Occipital lobe (tissue), 2 donors: ENCODE results near the gene FAM53A. TPM values are rescaled to one million over a fixed set of nuclear protein-coding genes. Genes with fewer than 3 reads are reported as not detected.
"Not testable (repeated sequence)": the region's sequence is repeated elsewhere in the genome, so short reads cannot be mapped to it uniquely, and the experiment has no call there.

Source experiments
- DNase-seq: peaks from one replicate; lab custom pipeline; 2025; lab: John Stamatoyannopoulos, UW
- total RNA-seq: library from RNA; depleted of rRNA; stranded (reverse); fragments of >200 nt; gene quantifications from one replicate; pipeline ENCODE4 v1.2.3, GENCODE V29; 2014

FAM53A gene
- total RNA-seq, 1 donor from 2014 or later = 0.78 TPM

DNA sequence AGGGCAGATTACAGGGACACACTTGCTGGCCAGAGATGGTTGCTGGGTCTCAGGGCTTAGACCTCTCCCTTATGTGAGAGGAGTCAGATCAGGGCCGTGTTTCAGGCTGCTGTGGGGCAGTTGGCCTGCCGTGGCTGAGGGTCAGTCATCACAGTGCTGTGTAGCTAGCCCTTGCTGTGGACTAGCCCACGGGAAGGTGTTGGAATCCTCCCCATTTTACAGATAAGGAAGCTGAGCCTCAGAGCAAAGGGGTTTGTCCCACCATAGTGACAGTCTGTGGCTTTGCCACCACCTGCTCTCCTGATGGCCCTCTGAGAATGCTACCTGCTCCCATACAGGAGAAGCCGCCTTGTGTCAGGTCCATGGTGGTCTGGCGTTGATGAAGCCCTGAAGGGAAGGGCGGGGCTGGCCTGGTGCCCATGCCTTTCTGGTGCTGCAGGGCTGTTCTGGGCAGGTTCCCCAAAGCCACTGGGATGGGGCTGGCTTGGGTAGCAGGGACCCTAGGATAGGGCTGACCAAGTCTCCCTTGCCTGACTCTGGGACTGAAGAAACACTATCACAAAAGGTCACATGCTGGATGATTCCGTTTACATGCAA, 2.4 kb upstream of the FAM53A start:
- DNase-seq = no peak

DNA sequence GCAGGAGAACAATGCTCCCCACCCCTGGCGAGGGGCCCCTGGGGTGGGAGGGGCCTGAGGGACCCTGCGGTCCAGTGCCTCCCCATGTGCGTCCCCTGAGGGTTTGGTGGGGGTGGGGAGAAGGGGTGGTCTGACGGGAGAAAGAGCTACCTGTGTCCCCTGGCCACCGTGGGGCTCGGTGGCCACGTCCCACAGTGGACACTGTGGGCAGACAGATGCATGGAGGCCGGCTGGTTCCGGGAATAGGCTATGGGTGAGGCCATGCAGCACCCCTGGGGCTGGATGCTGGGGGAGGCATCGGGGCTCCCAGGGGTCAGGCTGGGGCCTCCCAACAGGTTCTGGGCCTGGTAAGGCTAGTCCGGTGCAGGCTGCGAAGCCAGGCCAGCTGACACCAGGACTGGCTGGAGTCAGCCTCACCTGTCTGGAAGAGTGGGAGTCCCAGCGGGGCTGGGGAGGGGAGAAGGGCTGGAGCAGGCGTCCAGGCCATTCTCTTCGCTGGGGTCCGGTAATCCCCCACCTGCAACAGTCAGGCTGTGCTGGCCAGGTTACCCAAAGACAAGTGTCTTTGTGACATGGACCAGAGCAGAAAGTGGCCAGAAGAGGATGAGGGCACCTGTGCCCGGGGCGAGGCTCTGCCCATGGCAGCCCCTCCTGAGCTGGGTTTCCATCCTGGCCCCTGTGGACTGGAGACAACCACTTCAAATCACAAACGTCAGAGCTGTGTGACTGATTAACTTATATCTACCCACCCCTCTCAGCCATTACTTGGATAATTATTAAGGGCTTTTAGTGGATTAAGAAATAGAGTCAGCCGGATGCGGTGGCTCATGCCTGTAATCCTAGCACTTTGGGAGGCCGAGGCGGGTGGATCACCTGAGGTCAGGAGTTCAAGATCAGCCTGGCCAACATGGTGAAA, 1.4 kb upstream of the FAM53A start:
- DNase-seq = no peak

DNA sequence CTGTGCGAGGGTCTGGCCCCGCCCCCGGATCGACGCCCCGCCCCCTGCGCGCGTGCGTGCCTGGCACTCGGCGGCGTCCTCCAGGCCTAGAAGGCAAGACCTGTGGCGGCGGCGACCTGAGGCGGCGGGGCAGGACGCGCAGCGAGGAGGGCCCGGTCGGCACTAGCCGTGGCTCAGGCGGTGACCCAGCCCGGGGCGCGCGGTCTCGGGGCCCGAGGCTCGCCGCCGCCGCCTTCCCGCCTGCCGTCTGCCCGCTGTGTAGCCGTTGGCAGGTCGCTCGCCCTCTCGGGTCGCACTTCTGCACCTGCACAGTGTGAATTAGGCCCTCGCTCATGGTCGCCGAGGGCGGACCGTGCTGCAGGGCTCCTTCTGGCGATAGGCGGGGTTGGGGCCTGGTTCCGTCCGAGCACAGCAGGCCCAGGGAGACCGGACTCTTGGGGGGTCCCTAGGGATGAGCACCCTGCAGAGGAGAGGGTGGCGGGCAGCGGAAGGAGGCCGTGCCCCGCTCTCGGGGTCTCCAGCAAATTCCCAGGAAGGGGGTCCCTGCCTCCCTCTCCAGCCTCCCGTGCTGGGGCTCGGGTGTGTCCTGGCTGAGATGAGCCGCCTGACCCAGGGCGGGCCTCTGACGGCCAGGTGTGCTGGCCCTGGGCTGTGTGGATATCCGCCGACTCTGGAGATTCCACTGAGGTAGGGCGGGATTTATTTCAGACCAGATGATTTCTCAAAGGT, 557 bp upstream of the FAM53A start:
- no peak for DNase-seq

DNA sequence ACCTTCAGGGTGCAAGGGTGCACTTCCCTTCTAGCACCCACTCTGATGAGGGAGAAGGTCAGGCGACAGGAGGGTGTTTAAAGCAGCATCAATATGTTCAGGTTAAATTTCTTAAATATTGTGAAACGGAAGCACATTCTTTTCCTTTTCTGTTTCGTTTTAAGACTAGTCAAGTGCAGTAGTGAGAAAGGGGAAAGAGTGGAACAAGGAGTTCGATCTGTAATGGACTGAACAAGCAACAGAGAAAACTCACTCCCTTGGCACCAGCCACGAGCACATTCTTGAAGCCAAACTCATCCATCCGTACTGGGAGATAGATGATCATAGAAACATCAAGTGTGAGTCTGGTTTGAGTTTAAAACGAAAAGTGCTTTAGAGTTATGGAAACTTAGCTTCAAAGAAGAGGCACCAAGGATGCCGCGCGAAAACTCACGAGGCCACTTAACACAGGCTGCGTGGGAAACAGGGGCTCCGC, 815 bp downstream of the FAM53A start:
- no peak for DNase-seq

DNA sequence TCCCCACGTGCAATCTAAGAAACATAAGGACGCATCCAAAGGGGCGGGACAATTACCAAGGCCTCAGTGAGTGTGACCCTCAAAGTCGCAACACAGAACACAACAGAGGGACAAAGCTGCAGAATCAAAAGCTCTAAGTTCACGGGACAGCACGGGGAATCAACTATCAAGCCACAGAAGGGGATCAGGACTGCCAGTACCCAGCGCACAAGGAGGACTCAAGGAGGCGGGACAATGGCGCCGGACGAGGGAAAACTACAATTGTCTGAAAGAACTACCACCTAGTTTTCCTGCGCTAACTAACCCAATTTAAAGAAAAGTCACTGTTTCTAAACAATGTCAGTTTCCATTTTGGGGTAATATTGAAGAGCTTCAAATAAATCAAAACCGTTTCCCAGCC, 1.3 kb downstream of the FAM53A start:
- DNase-seq = no peak

DNA sequence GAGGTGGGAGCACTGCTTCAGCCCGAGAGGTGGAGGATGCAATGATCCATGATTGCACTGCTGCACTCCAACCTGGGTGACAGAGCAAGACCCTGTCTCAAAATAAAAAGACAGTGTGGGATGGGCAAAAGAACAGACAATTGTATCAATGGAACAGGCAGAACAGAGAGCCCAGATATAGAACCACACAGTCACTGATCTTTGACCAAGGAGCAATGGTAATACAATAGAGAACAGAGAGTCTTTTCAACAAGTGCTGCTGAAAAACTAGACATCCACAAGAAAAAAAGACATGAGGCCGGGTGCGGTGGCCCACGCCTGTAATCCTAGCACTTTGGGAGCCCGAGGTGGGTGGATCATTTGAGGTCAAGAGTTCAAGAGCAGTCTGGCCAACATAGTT, 5.9 kb downstream of the FAM53A start:
- no peak for DNase-seq

DNA sequence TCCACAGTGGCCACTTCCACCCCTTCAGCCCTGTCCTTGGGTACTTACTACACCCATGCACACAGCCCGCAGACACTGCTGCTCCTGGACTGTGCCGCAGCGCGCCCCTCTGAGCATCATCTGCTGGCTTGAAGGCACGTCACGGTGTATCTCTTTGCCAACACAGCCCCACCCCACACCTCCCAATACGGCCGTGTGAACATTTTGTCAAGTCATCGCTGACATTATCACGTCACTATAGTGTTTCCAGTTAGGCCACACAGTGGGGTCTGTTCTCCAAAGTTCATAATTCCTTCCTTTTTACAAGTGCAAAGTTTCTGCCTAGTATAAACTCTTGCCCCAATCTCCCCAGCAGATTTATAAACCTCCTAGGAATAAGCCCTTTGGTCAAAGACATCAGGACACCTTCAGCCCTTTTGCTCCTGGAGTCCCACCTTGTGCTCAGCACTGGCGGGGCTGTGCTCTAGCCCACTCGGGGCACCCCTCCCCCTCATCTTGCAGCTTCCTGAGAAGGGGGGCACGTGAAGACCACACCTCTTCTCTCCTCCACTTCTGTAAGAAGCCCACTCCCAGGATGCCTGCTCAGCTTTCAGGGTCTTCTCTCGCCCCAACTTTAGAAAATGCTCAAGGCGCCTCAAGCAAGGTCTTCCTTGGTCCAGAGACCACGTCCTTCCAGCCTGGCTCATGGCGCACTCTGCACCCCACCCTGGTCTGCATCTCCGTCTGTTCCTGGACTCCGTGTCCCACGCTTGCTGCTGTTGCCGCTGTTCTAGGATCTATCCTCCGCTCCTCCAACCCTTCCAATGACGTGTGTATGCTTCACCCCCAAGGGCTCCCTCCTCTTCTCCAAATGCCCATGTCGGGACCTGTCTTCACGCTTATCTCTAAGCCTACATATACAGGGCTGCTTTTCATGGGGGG, 7.2 kb downstream of the FAM53A start:
- DNase-seq = no peak

DNA sequence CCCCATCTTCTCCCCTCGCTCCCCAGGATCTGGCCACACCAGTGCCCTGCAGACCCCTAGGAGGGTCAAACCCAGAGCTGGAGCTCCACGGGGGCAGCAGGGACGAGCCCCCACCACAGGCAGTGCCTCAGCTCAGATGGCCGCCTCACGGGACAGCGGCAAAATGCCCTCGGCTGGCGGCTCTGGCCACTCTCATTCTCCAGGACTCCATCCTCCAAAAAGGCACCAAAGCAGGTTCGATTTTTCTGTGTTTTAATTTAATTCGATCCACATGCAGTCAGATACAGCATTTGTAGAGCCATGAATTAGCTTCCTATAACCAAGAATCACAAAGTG, 8.3 kb downstream of the FAM53A start:
- DNase-seq = no peak

DNA sequence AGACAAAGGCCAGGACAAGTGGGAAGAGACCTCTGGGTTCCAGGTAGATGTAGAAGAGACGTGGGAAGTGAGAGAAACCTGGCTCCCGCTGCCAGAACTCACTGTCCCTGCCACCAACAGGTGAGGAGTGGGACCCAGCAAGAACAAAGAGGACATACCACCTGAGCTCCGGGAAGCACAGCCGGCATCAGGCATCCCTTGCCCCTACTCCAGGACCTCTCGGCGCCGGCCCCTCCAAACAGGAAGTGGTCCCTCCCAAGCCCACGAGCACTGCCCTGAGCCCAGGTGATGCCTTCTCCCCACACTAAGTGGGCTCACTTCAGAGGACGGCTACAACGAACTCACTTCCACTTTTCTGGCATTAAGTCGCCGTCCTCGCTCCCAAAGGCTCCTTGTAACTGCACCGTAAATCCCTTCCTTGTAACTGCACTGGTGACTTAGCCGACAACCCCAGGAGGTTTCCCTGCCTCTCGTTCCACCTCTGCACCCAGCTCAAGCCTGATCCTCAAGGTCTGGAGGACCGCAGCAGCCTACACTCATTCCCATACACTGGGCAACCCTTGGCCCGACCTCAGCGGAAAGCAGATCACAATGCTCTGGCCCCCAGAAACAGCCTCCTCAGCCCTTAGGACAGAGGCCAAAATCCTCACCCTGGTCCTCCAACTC, 8.8 kb downstream of the FAM53A start:
- DNase-seq = no peak

DNA sequence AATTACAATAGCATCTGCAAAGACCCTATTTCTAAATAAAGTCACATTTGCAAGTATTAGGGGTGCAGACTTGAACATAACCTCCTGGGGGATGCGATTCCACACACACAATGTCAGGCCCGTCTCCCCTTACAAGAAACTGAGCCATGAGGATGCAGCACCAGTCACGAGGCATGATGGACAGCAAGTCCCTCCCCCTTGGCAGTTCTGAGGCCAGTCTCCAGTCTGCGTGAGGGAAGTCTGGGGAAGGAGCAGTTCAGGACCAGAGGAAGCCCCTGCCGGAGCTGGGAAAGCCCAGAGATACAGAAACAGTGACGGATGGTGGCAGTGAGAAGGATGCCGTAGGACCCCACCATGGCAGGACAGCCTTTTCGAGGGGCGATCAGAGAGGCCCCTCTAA, 9.4 kb downstream of the FAM53A start:
- DNase-seq = no peak

DNA sequence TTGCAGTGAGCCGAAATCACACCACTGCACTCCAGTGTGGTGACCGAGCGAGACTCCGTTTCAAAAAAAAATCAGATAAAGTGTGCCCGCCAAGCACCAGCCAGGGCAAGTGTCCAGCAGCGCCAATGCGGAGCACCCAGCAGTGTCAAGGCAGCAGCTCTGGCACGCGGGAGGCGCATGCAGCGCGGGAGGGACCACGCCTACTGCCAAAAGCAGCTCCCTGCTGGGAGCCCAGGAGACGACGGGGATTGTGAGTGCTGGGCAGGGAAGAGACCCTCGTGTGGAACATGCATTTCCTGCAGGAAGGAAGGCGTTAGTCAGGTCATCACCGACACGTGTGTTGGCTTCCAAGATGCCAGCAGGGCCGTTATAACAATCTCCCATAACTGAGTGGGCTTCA, 10.4 kb downstream of the FAM53A start:
- DNase-seq = no peak

DNA sequence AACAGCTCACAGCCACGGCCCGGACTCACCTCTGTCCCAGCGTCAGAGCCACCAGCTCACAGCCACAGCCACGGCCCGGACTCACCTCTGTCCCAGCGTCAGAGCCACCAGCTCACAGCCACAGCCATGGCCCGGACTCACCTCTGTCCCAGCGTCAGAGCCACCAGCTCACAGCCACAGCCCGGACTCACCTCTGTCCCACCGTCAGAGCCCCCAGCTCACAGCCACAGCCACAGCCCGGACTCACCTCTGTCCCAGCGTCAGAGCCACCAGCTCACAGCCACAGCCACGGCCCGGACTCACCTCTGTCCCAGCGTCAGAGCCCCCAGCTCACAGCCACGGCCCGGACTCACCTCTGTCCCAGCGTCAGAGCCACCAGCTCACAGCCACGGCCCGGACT, 13.1 kb downstream of the FAM53A start:
- not testable (repeated sequence) for DNase-seq

DNA sequence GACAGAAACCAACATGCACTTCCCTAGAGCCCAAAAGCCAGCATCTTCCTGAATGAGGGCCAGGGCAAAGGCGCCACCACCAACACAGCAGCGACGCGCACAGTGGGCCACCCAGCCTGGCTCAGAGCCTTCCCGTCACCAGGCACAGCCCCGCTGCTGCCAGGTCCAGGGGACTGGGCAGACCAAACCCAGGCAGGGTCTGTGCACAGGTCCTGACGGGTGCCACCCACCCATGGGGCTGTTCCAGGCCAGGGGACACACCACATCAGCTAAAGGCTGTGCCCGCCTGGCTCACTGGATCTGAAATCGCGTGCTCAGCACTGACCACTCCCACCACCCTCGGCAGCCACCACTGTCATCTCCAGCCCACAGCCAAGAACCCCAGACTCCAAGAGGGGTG, 13.8 kb downstream of the FAM53A start:
- no peak for DNase-seq

DNA sequence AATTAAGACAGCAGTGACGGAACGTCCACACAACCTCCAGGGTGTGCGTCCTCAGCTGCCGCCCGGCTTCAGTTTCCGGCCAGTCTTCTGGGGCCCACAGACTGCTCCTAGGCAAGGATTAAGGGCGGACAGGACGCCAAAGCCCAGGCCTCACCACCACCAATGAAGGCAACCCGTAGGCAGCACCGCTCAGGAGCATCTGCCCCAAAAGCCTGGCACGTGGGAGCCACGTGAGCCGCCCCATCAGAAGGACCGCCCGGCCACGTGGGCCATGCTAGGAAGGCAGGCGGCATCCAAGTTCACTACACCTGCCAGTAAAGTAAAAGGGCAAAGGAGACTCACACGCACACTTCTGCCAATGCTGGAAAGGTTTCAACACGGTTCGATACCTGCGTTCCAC, 14.3 kb downstream of the FAM53A start:
- no peak for DNase-seq

DNA sequence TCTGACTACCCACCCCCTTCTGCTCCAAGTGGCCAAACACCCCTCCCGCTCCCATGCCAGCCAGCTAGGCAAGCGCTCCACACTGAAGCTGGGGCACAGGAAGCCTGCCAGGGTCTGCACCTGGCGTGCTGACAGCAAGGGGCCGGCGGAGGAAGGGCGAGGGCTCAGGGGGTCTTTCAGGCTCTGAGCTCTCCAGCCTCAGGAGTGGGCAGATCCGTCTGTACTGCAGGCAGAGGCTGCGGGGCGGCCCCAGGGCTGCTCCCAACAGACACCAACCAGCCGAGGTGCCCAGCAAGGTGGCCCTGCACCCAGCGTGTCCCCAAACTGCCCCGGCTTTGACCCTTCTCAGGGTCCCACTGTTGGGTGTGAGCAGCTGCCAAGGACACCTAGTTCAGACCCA, 14.8 kb downstream of the FAM53A start:
- no peak for DNase-seq

DNA sequence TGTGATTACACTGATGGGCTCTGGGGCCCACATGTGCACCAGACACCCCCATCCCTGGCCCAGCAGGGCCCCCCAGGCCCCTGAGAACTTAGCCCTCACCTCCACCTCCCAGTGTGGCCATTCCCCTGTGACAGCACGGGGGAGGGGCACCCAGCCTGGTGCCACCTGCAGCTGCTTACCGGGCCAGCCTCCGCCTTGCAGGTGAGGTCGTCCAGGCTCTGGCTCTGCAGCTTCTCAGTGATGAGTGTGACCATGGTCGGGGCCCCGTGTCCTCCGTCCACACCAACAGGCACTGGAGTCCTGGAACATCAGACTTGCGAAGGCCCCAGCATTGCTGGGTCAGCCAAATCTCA, 15.6 kb downstream of the FAM53A start:
- no peak for DNase-seq

DNA sequence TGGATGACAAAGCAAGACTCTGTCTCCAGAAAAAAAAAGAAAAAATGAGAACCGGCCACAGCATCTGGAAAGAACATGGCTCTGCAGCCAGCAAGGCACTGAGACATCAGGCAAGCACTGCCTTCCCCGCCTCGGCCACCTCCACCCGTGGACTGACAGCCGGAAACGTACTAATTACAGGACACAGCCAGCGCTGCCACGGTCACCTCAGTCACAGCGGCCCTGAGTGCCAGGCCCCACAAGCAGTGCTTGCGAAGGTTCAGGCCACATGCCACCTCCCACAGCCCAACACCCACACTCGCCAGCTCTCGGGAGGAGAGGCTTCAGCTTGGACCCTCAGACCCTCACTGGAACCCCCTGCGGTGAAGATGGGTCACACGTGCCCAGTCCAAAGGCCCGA, 16.8 kb downstream of the FAM53A start:
- no peak for DNase-seq

DNA sequence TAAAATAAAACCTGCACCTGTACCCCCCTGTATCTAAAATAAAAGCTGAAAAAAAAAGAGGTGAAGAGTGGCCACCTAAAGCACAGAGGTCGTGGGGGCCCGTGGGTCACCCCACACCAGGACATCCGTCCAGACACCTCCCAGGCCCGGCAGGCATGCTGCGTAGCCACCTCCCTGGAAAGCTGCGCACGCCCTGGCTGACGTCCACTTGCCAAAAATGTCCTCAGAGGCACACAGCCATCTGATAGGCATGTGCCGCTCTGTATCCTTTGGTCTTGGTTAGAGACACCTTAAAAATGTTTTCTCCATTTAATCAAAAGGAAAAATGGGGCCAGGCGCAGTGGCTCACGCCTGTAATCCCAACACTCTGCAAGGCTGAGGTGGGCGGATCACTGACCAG, 17.7 kb downstream of the FAM53A start:
- DNase-seq = no peak

DNA sequence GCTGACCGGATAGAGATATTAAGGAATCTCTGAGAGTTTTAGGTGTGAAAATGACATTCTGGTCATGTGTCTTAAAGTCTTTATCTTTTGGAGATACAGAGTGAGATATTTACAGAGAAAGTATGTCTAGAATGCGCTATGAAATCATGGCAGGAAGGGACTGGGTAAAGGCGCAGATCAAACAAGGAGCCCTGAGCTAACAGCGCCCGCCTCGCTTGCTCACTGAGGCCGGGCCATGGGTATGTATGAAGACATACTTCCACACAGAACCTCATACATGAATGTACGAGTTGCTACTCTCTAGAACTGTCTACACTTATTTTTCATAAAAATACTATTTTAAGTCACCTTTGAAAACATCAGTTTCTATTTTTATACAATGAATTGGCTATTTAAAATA, 20.0 kb downstream of the FAM53A start:
- DNase-seq = no peak

DNA sequence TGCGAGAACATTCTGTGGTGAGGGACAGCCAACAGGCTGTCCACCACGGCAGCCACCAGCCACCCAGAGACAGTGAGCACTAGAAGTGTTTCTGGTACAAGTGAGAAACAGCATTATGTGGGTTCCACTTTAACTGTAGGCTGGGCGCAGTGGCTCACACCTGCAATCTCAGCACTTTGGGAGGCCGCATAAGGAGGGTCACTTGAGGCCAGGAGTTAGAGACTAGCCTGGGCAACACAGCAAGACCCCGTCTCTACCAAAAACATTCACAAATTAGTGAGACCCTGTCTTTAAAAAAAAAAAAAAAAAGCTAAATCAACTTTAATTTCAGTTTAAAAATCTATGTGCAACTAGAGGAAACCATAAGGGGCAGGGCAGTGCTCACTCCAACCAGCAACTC, 20.6 kb downstream of the FAM53A start:
- DNase-seq = no peak

DNA sequence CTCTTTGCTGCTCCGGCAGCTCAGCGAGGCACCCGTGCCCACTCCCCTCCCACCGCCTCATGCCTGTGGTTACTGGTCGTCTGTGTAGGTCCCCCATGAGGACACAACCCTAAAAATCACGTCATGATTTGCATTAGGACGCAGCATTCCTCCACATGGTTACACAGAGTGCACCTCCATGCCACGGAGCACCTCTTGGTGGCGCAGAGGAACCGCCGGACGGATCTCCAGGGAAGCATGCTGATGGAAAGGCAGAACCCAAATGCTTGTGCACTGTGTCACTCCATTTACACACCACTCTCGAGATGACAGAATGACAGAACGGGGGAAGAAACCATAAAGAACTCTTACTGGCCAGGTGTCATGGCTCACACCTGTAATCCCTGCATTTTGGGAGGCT, 22.4 kb downstream of the FAM53A start:
- DNase-seq = no peak
